ENCODE measurements around the gene TTC3. TPM values are rescaled to one million over a fixed set of nuclear protein-coding genes. Genes with fewer than 3 reads are reported as not detected.
"Not testable (repeated sequence)": the region's sequence is repeated elsewhere in the genome, so short reads cannot be mapped to it uniquely, and the experiment has no call there.

Gene TTC3
- total and polyA plus RNA-seq, 2 donors: 56.5 to 670 TPM

GRCh38 chr21:37208056-37208721, 135.1 kb downstream of the TTC3 start:
- Histone ChIP-seq H3K27ac (ENCODE audit: low read depth) (no peak overlapping the region), H3K4me3 (ENCODE audit: low read depth, low read length) (no peak overlapping the region), H3K4me1 (ENCODE audit: insufficient read depth) (no peaks in the 10 kb centered on the region), H3K36me3 (ENCODE audit: insufficient read depth) (no peaks in the 10 kb centered on the region)
- 49% methylated on average over 15 of the region's 15 CpGs for WGBS
- DNase-seq (ENCODE audit: extremely low spot score): no peak

GRCh38 chr21:37208741-37209225, 135.7 kb downstream of the TTC3 start:
- 85% methylated on average over 15 of the region's 15 CpGs for WGBS
- Histone ChIP-seq H3K36me3 (ENCODE audit: insufficient read depth) (no peaks in the 10 kb centered on the region), H3K27ac (ENCODE audit: low read depth) (no peak overlapping the region)

GRCh38 chr21:37210130-37210529, 137.1 kb downstream of the TTC3 start:
- Histone ChIP-seq H3K27ac (ENCODE audit: low read depth) (no peak overlapping the region), H3K36me3 (ENCODE audit: insufficient read depth) (no peaks in the 10 kb centered on the region), H3K4me1 (ENCODE audit: insufficient read depth) (no peaks in the 10 kb centered on the region), H3K4me3 (ENCODE audit: low read depth, low read length) (no peak overlapping the region)
- WGBS: 95% methylated on average over 7 of the region's 7 CpGs
- DNase-seq (ENCODE audit: extremely low spot score): no peak

More at GRCh38 chr21:37208741-37209225, 135.7 kb downstream of the TTC3 start:
- H3K4me3 ChIP-seq (ENCODE audit: low read depth, low read length): no peak overlapping the region
- DNase-seq (ENCODE audit: extremely low spot score): no peak
- H3K4me1 ChIP-seq (ENCODE audit: insufficient read depth): no peaks in the 10 kb centered on the region

- Histone ChIP-seq H3K27ac (ENCODE audit: low read depth) (no peak overlapping the region), H3K36me3 (ENCODE audit: insufficient read depth) (no peaks in the 10 kb centered on the region), H3K4me1 (ENCODE audit: insufficient read depth) (no peaks in the 10 kb centered on the region), H3K4me3 (ENCODE audit: low read depth, low read length) (no peak overlapping the region)
- 100% methylated on average over 1 of the region's 1 CpG for whole genome bisulfite sequencing
- no peak for DNase-seq (ENCODE audit: extremely low spot score)
These were observed 137.7 kb downstream of the TTC3 start for GRCh38 chr21:37210799-37211198.

GRCh38 chr21:37214952-37215351, 141.9 kb downstream of the TTC3 start:
- WGBS: 92% methylated on average over 9 of the region's 9 CpGs
- no peak overlapping the region for H3K27ac ChIP-seq (ENCODE audit: low read depth)
- DNase-seq (ENCODE audit: extremely low spot score): no peak
- no peaks in the 10 kb centered on the region for H3K4me1 ChIP-seq (ENCODE audit: insufficient read depth)
- no peaks in the 10 kb centered on the region for H3K36me3 ChIP-seq (ENCODE audit: insufficient read depth)
- H3K4me3 ChIP-seq (ENCODE audit: low read depth, low read length): no peak overlapping the region

- no peak overlapping the region for H3K27ac ChIP-seq (ENCODE audit: low read depth)
- WGBS: 45% methylated on average over 13 of the region's 13 CpGs
- peak overlapping the region; percentile 55 for H3K4me3 ChIP-seq (ENCODE audit: low read depth, low read length)
- no peak for DNase-seq (ENCODE audit: extremely low spot score)
- H3K4me1 ChIP-seq (ENCODE audit: insufficient read depth): no peaks in the 10 kb centered on the region
- H3K36me3 ChIP-seq (ENCODE audit: insufficient read depth): no peaks in the 10 kb centered on the region
These were observed 146.8 kb downstream of the TTC3 start for GRCh38 chr21:37219761-37220432.

- no peaks in the 10 kb centered on the region for H3K4me1 ChIP-seq (ENCODE audit: insufficient read depth)
- no peak overlapping the region for H3K27ac ChIP-seq (ENCODE audit: low read depth)
- WGBS: 3% methylated on average over 35 of the region's 35 CpGs
- H3K4me3 ChIP-seq (ENCODE audit: low read depth, low read length): peak overlapping the region; percentile 55
- peak; percentile 13 for DNase-seq (ENCODE audit: extremely low spot score)
- H3K36me3 ChIP-seq (ENCODE audit: insufficient read depth): peaks cover under 1% of the 10 kb centered on the region
These were observed 147.5 kb downstream of the TTC3 start for GRCh38 chr21:37220433-37220980.

- 6% methylated on average over 46 of the region's 46 CpGs for WGBS
These were observed 148.1 kb downstream of the TTC3 start for GRCh38 chr21:37220981-37221664.

GRCh38 chr21:37222248-37222647, 149.2 kb downstream of the TTC3 start:
- DNase-seq (ENCODE audit: extremely low spot score); H3K36me3 ChIP-seq (ENCODE audit: insufficient read depth); H3K4me1 ChIP-seq (ENCODE audit: insufficient read depth); H3K4me3 ChIP-seq (ENCODE audit: low read depth, low read length); H3K27ac ChIP-seq (ENCODE audit: low read depth): not testable (repeated sequence)
- WGBS: 94% methylated on average over 3 of the region's 3 CpGs

More at GRCh38 chr21:37220981-37221664, 148.1 kb downstream of the TTC3 start:
- H3K4me1 ChIP-seq (ENCODE audit: insufficient read depth): no peaks in the 10 kb centered on the region
- no peak overlapping the region for H3K27ac ChIP-seq (ENCODE audit: low read depth)
- DNase-seq (ENCODE audit: extremely low spot score): peak; percentile 76
- H3K4me3 ChIP-seq (ENCODE audit: low read depth, low read length): peak overlapping the region; percentile 55
- H3K36me3 ChIP-seq (ENCODE audit: insufficient read depth): peaks cover 2% of the 10 kb centered on the region

- no peak overlapping the region for H3K27ac ChIP-seq (ENCODE audit: low read depth)
- 92% methylated on average over 2 of the region's 2 CpGs for WGBS
- peaks cover 2% of the 10 kb centered on the region for H3K36me3 ChIP-seq (ENCODE audit: insufficient read depth)
- no peak for DNase-seq (ENCODE audit: extremely low spot score)
- H3K4me3 ChIP-seq (ENCODE audit: low read depth, low read length): no peak overlapping the region
- no peaks in the 10 kb centered on the region for H3K4me1 ChIP-seq (ENCODE audit: insufficient read depth)
These were observed 150.8 kb downstream of the TTC3 start for GRCh38 chr21:37223804-37224345.

GRCh38 chr21:37224861-37225839, 152.1 kb downstream of the TTC3 start:
- Histone ChIP-seq H3K27ac (ENCODE audit: low read depth) (no peak overlapping the region), H3K4me3 (ENCODE audit: low read depth, low read length) (no peak overlapping the region), H3K4me1 (ENCODE audit: insufficient read depth) (no peaks in the 10 kb centered on the region), H3K36me3 (ENCODE audit: insufficient read depth) (peaks cover 2% of the 10 kb centered on the region)
- no peak for DNase-seq (ENCODE audit: extremely low spot score)
- 90% methylated on average over 21 of the region's 21 CpGs for WGBS

- Histone ChIP-seq H3K4me3 (ENCODE audit: low read depth, low read length) (no peak overlapping the region), H3K4me1 (ENCODE audit: insufficient read depth) (no peaks in the 10 kb centered on the region), H3K36me3 (ENCODE audit: insufficient read depth) (peaks cover 2% of the 10 kb centered on the region), H3K27ac (ENCODE audit: low read depth) (no peak overlapping the region)
- 93% methylated on average over 18 of the region's 18 CpGs for WGBS
- DNase-seq (ENCODE audit: extremely low spot score): no peak
These were observed 153.2 kb downstream of the TTC3 start for GRCh38 chr21:37226041-37226920.

All from urinary bladder (tissue), 4 donors.